Stimulated activated CD8-positive, alpha-beta memory T cell treated with anti-CD3 and anti-CD28 coated beads, Interleukin-12 subunit alpha, Interleukin-12 subunit beta, amount 100 ng/mL, for 1 hour (primary cell): ENCODE results near the gene ODC1.
"Not testable (repeated sequence)": the region's sequence is repeated elsewhere in the genome, so short reads cannot be mapped to it uniquely, and the experiment has no call there.

Source experiments
- DNase-seq: peaks from one replicate; pipeline ENCODE4 v3.0.0-alpha.2; 2020; ENCODE audit warnings: low read depth

The ODC1 gene

GRCh38 chr2:10447895-10448575 lies at the start of gene ODC1:
Gene ODC1 (minus strand): TSS chr2:10448327. CDS start chr2:10445032, 3,295 bp downstream.
- DNase-seq = peak; percentile 98

GRCh38 chr2:10497797-10498251 lies 49.7 kb upstream of the ODC1 start:
- DNase-seq = peak; percentile 34

GRCh38 chr2:10495988-10496313 lies 47.8 kb upstream of the ODC1 start:
- DNase-seq = no peak

- no peak for DNase-seq
Observed at GRCh38 chr2:10495311-10495987, 47.3 kb upstream of the ODC1 start.

GRCh38 chr2:10494351-10495066 lies 46.4 kb upstream of the ODC1 start:
- no peak for DNase-seq

GRCh38 chr2:10493634-10494281 lies 45.6 kb upstream of the ODC1 start:
- DNase-seq = peak; percentile 66

GRCh38 chr2:10493075-10493633 lies 45.0 kb upstream of the ODC1 start:
- no peak for DNase-seq

GRCh38 chr2:10490806-10491291 lies 42.7 kb upstream of the ODC1 start:
- DNase-seq = no peak

- no peak for DNase-seq
Observed at GRCh38 chr2:10489842-10490555, 41.9 kb upstream of the ODC1 start.

- not testable (repeated sequence) for DNase-seq
Observed at GRCh38 chr2:10488142-10488541, 40.0 kb upstream of the ODC1 start.

GRCh38 chr2:10487741-10488104 lies 39.6 kb upstream of the ODC1 start:
- DNase-seq = not testable (repeated sequence)

- DNase-seq = no peak
Observed at GRCh38 chr2:10487081-10487740, 39.1 kb upstream of the ODC1 start.

- no peak for DNase-seq
Observed at GRCh38 chr2:10486601-10487079, 38.5 kb upstream of the ODC1 start.

- no peak for DNase-seq
Observed at GRCh38 chr2:10486091-10486490, 38.0 kb upstream of the ODC1 start.

- no peak for DNase-seq
Observed at GRCh38 chr2:10482913-10483312, 34.8 kb upstream of the ODC1 start.

GRCh38 chr2:10482460-10482859 lies 34.3 kb upstream of the ODC1 start:
- no peak for DNase-seq

GRCh38 chr2:10481666-10482157 lies 33.6 kb upstream of the ODC1 start:
- DNase-seq = no peak

- DNase-seq = no peak
Observed at GRCh38 chr2:10481055-10481665, 33.0 kb upstream of the ODC1 start.

GRCh38 chr2:10480359-10480949 lies 32.3 kb upstream of the ODC1 start:
- no peak for DNase-seq

GRCh38 chr2:10478916-10479315 lies 30.8 kb upstream of the ODC1 start:
- DNase-seq = no peak
